Suprapubic skin (tissue), 4 donors: ENCODE measurements around the gene ELANE.

Experiments used
- EP300 ChIP-seq: sonication (generic); formaldehyde crosslinking; IDR thresholded peaks from one replicate; pipeline ENCODE4 v1.6.1; 2017; ENCODE audit warnings: antibody characterized with exemption
- POLR2A ChIP-seq, 2 donors: fragments of 450-650 bp; IDR thresholded peaks; one replicate each; pipeline ENCODE4 v1.6.1; 2017; ENCODE audit warnings: antibody characterized with exemption in 2 of 2, mild to moderate bottlenecking in 2 of 2, moderate library complexity in 2 of 2
- POLR2AphosphoS5 ChIP-seq, 3 donors: sonication (generic); formaldehyde crosslinking; IDR thresholded peaks; one replicate each; pipeline ENCODE4 v1.6.1; 2017; ENCODE audit warnings: antibody characterized with exemption in 3 of 3
- TF ChIP-seq, protein P1 (sequence below), 2 donors: fragments of 200-600 bp in 1 of 2; fragments of 450-650 bp in 1 of 2; sonication (generic) in 1 of 2; IDR thresholded peaks; one replicate each; pipeline ENCODE4 v1.5.1; 2016 to 2019; ENCODE audit warnings: antibody characterized with exemption in 2 of 2, mild to moderate bottlenecking in 1 of 2, moderate library complexity in 1 of 2

- TF ChIP-seq, protein P1, sequence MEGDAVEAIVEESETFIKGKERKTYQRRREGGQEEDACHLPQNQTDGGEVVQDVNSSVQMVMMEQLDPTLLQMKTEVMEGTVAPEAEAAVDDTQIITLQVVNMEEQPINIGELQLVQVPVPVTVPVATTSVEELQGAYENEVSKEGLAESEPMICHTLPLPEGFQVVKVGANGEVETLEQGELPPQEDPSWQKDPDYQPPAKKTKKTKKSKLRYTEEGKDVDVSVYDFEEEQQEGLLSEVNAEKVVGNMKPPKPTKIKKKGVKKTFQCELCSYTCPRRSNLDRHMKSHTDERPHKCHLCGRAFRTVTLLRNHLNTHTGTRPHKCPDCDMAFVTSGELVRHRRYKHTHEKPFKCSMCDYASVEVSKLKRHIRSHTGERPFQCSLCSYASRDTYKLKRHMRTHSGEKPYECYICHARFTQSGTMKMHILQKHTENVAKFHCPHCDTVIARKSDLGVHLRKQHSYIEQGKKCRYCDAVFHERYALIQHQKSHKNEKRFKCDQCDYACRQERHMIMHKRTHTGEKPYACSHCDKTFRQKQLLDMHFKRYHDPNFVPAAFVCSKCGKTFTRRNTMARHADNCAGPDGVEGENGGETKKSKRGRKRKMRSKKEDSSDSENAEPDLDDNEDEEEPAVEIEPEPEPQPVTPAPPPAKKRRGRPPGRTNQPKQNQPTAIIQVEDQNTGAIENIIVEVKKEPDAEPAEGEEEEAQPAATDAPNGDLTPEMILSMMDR (IDR thresholded peaks at IDR 0.05) = no peak
- TF ChIP-seq EP300 = no peak
- no peak for TF ChIP-seq POLR2AphosphoS5 (IDR thresholded peaks at IDR 0.05)
- no peak for TF ChIP-seq POLR2A (IDR thresholded peaks at IDR 0.05)
These were observed 45.4 kb downstream of the ELANE start for GRCh38 chr19:897442-898039.
